Activated CD8-positive, alpha-beta memory T cell treated with anti-CD3 and anti-CD28 coated beads, Interleukin-2, amount 10 ng/mL, durations not matched to agents 7 days and 5 days (primary cell): Measurements from ENCODE around the gene SLIRP. TPM values are rescaled to one million over a fixed set of nuclear protein-coding genes. Genes with fewer than 3 reads are reported as not detected.
"Not testable (repeated sequence)": the region's sequence is repeated elsewhere in the genome, so short reads cannot be mapped to it uniquely, and the experiment has no call there.

Source experiments
- ATAC-seq: fragments of 150-1000 bp; cut with Tn5 transposase; one replicate; pipeline ENCODE4 v1.10.0; 2021; ENCODE audit warnings: moderate library complexity
- CTCF ChIA-PET: fragments of 350-600 bp; sonication (Branson Sonifier 250); formaldehyde crosslinking; loops from one replicate; lab custom pipeline; 2021; ENCODE audit warnings: antibody characterized with exemption; lab: Charles Lee
- DNase-seq: peaks from one replicate; pipeline ENCODE4 v3.0.0-alpha.2; 2020
- H3K27ac Mint-ChIP-seq: one replicate; pipeline ENCODE4 v1.8.0; 2021; ENCODE audit warnings: mild to moderate bottlenecking, mixed read lengths
- H3K27me3 Mint-ChIP-seq: one replicate; pipeline ENCODE4 v1.8.0; 2021; ENCODE audit warnings: mixed read lengths
- H3K36me3 Mint-ChIP-seq: one replicate; pipeline ENCODE4 v1.8.0; 2021; ENCODE audit warnings: mild to moderate bottlenecking, mixed read lengths
- H3K4me1 Mint-ChIP-seq: one replicate; pipeline ENCODE4 v1.8.0; 2021; ENCODE audit warnings: mixed read lengths
- H3K4me3 Mint-ChIP-seq: one replicate; pipeline ENCODE4 v1.8.0; 2021; ENCODE audit warnings: mild to moderate bottlenecking, moderate library complexity, mixed read lengths
- H3K9me3 Mint-ChIP-seq: one replicate; pipeline ENCODE4 v1.8.0; 2022; ENCODE audit warnings: low read depth, mixed read lengths
- total RNA-seq, 2 experiments: library from RNA; stranded (reverse); gene quantifications; one replicate each; pipeline ENCODE4 v1.2.3, GENCODE V29; 2021

Gene SLIRP
- total RNA-seq: 10 to 100 TPM; 91.8 to 94.5 TPM

GRCh38 chr14:77707724-77708408 lies at the start of gene SLIRP, which contains the start of gene ALKBH1:
Gene SLIRP (plus strand): TSS chr14:77708103. CDS start chr14:77708112, 9 bp downstream.
Gene ALKBH1 (minus strand): TSS chr14:77708023. CDS start chr14:77708004, 19 bp downstream.
- DNase-seq (peak; percentile 93), ATAC-seq (peak; percentile 99)
- CTCF ChIA-PET: interaction anchor here (1.1 to 2.5 kb wide), 2 partner anchors 29 to 249 kb away, joined by 3 to 14 read pairs; no protein-coding TSS in a partner anchor
- peak within 1 kb of the TSS; percentile 99 for H3K27ac Mint-ChIP-seq
- H3K4me3 Mint-ChIP-seq: peak within 1 kb of the TSS; percentile 98
- peaks cover 40% of the 10 kb centered on the region for H3K4me1 Mint-ChIP-seq
- H3K27me3 Mint-ChIP-seq: no peaks in the 10 kb centered on the region
- H3K36me3 Mint-ChIP-seq: peaks cover 23% of the 10 kb centered on the region
- H3K9me3 Mint-ChIP-seq: no peaks in the 10 kb centered on the region

- ATAC-seq: no peak
- Mint-ChIP-seq H3K36me3 (no peaks in the 10 kb centered on the region), H3K4me1 (peaks cover 5% of the 10 kb centered on the region), H3K4me3 (no peak overlapping the region), H3K27me3 (no peaks in the 10 kb centered on the region), H3K9me3 (no peaks in the 10 kb centered on the region), H3K27ac (no peak overlapping the region)
- DNase-seq: no peak
- CTCF ChIA-PET: no interaction called here
Observed at GRCh38 chr14:77659831-77660230, 48.1 kb upstream of the SLIRP start.

- H3K4me3 Mint-ChIP-seq: no peak overlapping the region
- no peaks in the 10 kb centered on the region for H3K36me3 Mint-ChIP-seq
- peaks cover 4% of the 10 kb centered on the region for H3K4me1 Mint-ChIP-seq
- CTCF ChIA-PET: no interaction called here
- ATAC-seq: no peak
- H3K9me3 Mint-ChIP-seq: no peaks in the 10 kb centered on the region
- H3K27ac Mint-ChIP-seq: no peak overlapping the region
- H3K27me3 Mint-ChIP-seq: no peaks in the 10 kb centered on the region
- no peak for DNase-seq
Observed at GRCh38 chr14:77660754-77661153, 47.1 kb upstream of the SLIRP start.

GRCh38 chr14:77661562-77661961 lies 46.3 kb upstream of the SLIRP start:
- DNase-seq, ATAC-seq, H3K4me1 Mint-ChIP-seq, H3K9me3 Mint-ChIP-seq, H3K4me3 Mint-ChIP-seq, H3K27ac Mint-ChIP-seq, CTCF ChIA-PET, H3K36me3 Mint-ChIP-seq, H3K27me3 Mint-ChIP-seq: not testable (repeated sequence)

DNA sequence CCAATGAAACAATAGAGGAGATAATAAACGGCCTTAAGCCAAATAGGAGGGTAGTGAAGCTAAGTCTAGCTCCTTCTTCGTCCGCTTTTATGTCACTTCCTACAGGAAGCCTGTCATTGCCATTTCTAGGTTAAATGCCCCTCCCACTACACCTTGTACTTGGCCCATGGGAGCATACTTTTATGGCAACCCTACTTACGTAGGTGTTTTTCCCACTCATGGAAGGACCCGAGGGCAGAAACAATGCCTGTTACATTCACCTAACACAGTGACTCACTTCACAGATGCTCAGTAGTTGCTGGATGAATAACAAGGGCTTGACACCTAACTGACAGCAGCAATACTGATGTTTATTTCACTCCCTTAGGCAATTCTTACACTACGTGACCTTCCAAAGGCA lies 44.6 kb upstream of the SLIRP start:
- peaks cover 10% of the 10 kb centered on the region for H3K4me1 Mint-ChIP-seq
- no peak overlapping the region for H3K27ac Mint-ChIP-seq
- H3K4me3 Mint-ChIP-seq: no peak overlapping the region
- H3K27me3 Mint-ChIP-seq: no peaks in the 10 kb centered on the region
- CTCF ChIA-PET: no interaction called here
- no peaks in the 10 kb centered on the region for H3K36me3 Mint-ChIP-seq
- H3K9me3 Mint-ChIP-seq: no peaks in the 10 kb centered on the region
- DNase-seq (no peak), ATAC-seq (no peak)

DNA sequence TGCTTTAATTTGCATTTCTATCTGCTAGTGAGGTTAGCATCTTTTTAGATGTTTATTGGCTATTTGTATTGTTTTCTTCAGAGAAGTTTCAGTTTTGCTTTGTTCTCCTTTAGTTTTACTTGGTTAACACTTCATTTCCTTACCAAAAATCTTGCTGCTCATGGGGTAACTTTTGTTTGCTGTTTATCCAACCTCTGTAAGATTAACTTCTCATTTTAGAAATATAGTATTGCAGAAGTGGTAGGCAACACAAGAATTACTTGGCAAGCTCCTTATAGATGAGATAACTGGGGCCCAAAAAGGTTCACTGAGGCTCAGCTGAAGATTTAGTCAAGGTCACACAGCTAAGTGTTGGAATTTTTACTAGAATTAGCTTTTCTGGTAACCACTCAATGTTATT lies 40.6 kb upstream of the SLIRP start:
- Mint-ChIP-seq H3K36me3 (peaks cover 2% of the 10 kb centered on the region), H3K9me3 (no peaks in the 10 kb centered on the region), H3K4me1 (peaks cover 10% of the 10 kb centered on the region), H3K4me3 (no peak overlapping the region), H3K27me3 (no peaks in the 10 kb centered on the region), H3K27ac (no peak overlapping the region)
- peak; percentile 12 for ATAC-seq
- DNase-seq: no peak
- CTCF ChIA-PET: interaction anchor here (1.6 kb wide), 1 partner anchor 13 kb away, joined by 6 read pairs; no protein-coding TSS in a partner anchor

GRCh38 chr14:77673193-77673592 lies 34.7 kb upstream of the SLIRP start:
- ATAC-seq (no peak), DNase-seq (no peak)
- H3K27ac Mint-ChIP-seq: no peak overlapping the region
- H3K9me3 Mint-ChIP-seq: no peaks in the 10 kb centered on the region
- CTCF ChIA-PET: no interaction called here
- H3K27me3 Mint-ChIP-seq: no peaks in the 10 kb centered on the region
- H3K4me3 Mint-ChIP-seq: no peak overlapping the region
- peaks cover 22% of the 10 kb centered on the region for H3K36me3 Mint-ChIP-seq
- H3K4me1 Mint-ChIP-seq: no peaks in the 10 kb centered on the region

DNA sequence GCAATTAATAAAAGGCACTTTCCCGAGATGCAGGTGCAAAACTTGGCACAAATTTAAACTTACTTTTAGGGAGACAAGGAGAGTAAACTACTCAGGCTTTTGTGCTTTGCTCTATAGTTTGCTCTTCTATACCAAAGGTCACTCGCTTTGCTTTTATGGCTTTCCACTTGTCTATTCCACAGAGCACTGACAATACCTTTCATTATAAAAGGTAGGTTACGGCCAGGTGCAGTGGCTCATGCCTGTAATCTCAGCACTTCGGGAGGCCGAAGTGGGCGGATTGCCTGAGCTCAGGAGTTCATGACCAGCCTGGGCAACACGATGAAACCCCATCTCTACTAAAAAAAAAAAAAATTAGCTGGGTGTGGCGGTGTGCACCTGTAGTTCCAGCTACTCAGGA lies 33.0 kb upstream of the SLIRP start:
- H3K27ac Mint-ChIP-seq: no peak overlapping the region
- H3K9me3 Mint-ChIP-seq: no peaks in the 10 kb centered on the region
- H3K4me3 Mint-ChIP-seq: no peak overlapping the region
- ATAC-seq (no peak), DNase-seq (no peak)
- no peaks in the 10 kb centered on the region for H3K27me3 Mint-ChIP-seq
- CTCF ChIA-PET: no interaction called here
- no peaks in the 10 kb centered on the region for H3K4me1 Mint-ChIP-seq
- H3K36me3 Mint-ChIP-seq: peaks cover 22% of the 10 kb centered on the region

GRCh38 chr14:77681196-77682157 lies 26.4 kb upstream of the SLIRP start:
- peaks cover 8% of the 10 kb centered on the region for H3K36me3 Mint-ChIP-seq

DNA sequence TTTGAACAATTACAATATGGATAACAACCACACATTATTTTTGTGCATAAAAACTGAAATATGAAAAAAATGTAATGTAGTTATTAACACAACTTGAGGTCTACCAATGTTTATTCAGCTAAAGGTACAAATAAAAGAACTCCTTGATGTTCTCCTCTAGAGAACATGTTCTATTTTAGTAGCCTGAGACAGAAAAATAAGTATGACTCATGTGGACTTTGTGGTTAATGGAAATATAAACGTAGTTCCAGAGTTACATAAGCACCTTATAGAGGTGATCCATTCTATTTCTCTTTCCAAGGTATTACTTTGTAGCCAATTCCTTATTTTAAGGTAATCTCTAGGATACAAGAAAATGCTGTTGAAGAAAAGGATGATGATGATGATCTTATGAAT lies 25.7 kb upstream of the SLIRP start:
- H3K27ac Mint-ChIP-seq: no peak overlapping the region
- peaks cover 12% of the 10 kb centered on the region for H3K36me3 Mint-ChIP-seq

More at GRCh38 chr14:77681196-77682157, 26.4 kb upstream of the SLIRP start:
- H3K4me3 Mint-ChIP-seq: no peak overlapping the region
- peaks cover 7% of the 10 kb centered on the region for H3K4me1 Mint-ChIP-seq
- H3K9me3 Mint-ChIP-seq: no peaks in the 10 kb centered on the region
- ATAC-seq (no peak), DNase-seq (no peak)
- CTCF ChIA-PET: interaction anchor here (0.8 kb wide), 1 partner anchor 12 kb away, joined by 3 read pairs; no protein-coding TSS in a partner anchor
- H3K27ac Mint-ChIP-seq: no peak overlapping the region
- no peaks in the 10 kb centered on the region for H3K27me3 Mint-ChIP-seq

DNA sequence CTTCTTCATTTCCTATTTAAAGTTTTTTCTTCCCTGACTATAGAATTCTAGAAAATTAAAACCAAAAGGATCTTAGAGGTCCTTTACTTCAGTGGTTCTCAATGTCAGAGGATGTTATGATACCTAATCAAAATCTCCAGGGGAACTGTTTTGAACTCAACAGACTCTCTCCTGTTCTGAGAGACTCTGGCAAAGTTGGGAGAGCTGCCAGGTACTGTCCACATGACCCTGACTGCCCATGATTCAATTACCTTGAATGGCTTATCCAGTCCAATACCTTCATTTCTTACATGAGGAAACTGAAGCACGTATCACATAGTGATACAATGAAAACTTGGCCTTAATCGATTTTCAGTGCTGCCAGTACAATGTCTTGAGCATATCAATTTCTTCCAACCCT lies 16.6 kb upstream of the SLIRP start:
- no peak for DNase-seq
- no peak overlapping the region for H3K27ac Mint-ChIP-seq
- H3K4me3 Mint-ChIP-seq: no peak overlapping the region
- no peaks in the 10 kb centered on the region for H3K9me3 Mint-ChIP-seq
- CTCF ChIA-PET: no interaction called here
- no peaks in the 10 kb centered on the region for H3K4me1 Mint-ChIP-seq
- ATAC-seq: no peak
- H3K36me3 Mint-ChIP-seq: peaks cover 36% of the 10 kb centered on the region
- H3K27me3 Mint-ChIP-seq: no peaks in the 10 kb centered on the region

More for the DNA sequence above, 25.7 kb upstream of the SLIRP start:
- H3K9me3 Mint-ChIP-seq: no peaks in the 10 kb centered on the region
- H3K4me1 Mint-ChIP-seq: peaks cover 7% of the 10 kb centered on the region
- DNase-seq: no peak
- H3K4me3 Mint-ChIP-seq: no peak overlapping the region
- H3K27me3 Mint-ChIP-seq: no peaks in the 10 kb centered on the region
- no peak for ATAC-seq
- CTCF ChIA-PET: no interaction called here

DNA sequence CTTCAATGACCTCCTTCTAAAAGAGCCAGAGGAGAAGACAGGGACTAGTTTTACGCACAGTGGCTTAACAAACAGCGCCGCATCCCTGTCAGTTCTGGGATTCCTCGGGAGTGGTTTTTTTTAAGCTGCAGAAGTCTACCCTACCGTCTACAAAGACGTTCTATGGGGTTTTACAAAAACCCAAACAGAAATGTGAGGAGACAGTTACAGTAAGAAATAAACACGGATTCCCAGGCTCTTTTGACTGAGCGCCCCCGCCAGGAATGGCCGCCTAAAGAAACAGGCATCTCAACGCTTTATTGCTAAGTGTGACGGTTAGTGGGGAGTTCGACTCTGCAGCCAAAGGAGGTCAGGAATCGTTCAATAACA lies 564 bp upstream of the SLIRP start:
- H3K27ac Mint-ChIP-seq: peak overlapping the region; percentile 99
- peaks cover 20% of the 10 kb centered on the region for H3K36me3 Mint-ChIP-seq
- no peaks in the 10 kb centered on the region for H3K27me3 Mint-ChIP-seq
- H3K4me3 Mint-ChIP-seq: peak overlapping the region; percentile 98
- CTCF ChIA-PET: interaction anchor here (2.5 kb wide), 1 partner anchor 248 kb away, joined by 14 read pairs; no protein-coding TSS in a partner anchor
- H3K9me3 Mint-ChIP-seq: no peaks in the 10 kb centered on the region
- peaks cover 37% of the 10 kb centered on the region for H3K4me1 Mint-ChIP-seq
- peak; percentile 2 for ATAC-seq
- no peak for DNase-seq

- Mint-ChIP-seq H3K4me3 (peak overlapping the region; percentile 98), H3K4me1 (peaks cover 45% of the 10 kb centered on the region), H3K27me3 (no peaks in the 10 kb centered on the region), H3K27ac (peak overlapping the region; percentile 99), H3K9me3 (no peaks in the 10 kb centered on the region), H3K36me3 (peaks cover 28% of the 10 kb centered on the region)
- CTCF ChIA-PET: interaction anchor here (1.1 kb wide), 1 partner anchor 28 kb away, joined by 3 read pairs; no protein-coding TSS in a partner anchor
- ATAC-seq: no peak
- DNase-seq: no peak
Observed at GRCh38 chr14:77708749-77709148, 846 bp downstream of the SLIRP start.
